H1 (cell line): Measurements from ENCODE around the gene TMEM260. TPM values are rescaled to one million over a fixed set of nuclear protein-coding genes. Genes with fewer than 3 reads are reported as not detected.

ENCODE experiments used
- CTCF ChIA-PET: fragments of 300-600 bp; sonication (Branson Sonifier 250); formaldehyde crosslinking; loops from one replicate; lab custom pipeline; 2021; ENCODE audit not compliant: partially characterized antibody; lab: Charles Lee
- POLR2A ChIA-PET: fragments of 300-600 bp; sonication (Branson Sonifier 250); formaldehyde crosslinking; loops from one replicate; lab custom pipeline; 2021; ENCODE audit warnings: inconsistent platforms; ENCODE audit not compliant: partially characterized antibody; lab: Charles Lee
- DNase-seq, 2 experiments: peaks; one replicate each; pipeline versions ENCODE4 v3.0.0 to v3.0.0-alpha.2; 2010 to 2022; ENCODE audit warnings: low spot score in 2 of 2, low read depth in 1 of 2, mixed read lengths in 1 of 2
- FAIRE-seq: peaks from 2 replicates; lab custom pipeline; 2011; peaks lifted over from hg19 to GRCh38; lab: Jason Lieb, UNC
- H2AFZ ChIP-seq: 2 replicates; pipeline ENCODE4 v1.8.1; 2012; ENCODE audit warnings: low read length, inconsistent platforms
- H2AK5ac ChIP-seq: 2 replicates; pipeline ENCODE4 v1.6.1; 2013; ENCODE audit warnings: low read depth, low read length
- H2BK120ac ChIP-seq: replicated peaks from 2 replicates; pipeline ENCODE3; 2013; ENCODE audit warnings: low read depth, low read length, inconsistent platforms
- H2BK12ac ChIP-seq: 2 replicates; pipeline ENCODE4 v1.6.1; 2013; ENCODE audit warnings: low read depth, low read length
- H2BK15ac ChIP-seq: 2 replicates; pipeline ENCODE4 v1.6.1; 2013; ENCODE audit warnings: low read length
- H2BK20ac ChIP-seq: 2 replicates; pipeline ENCODE4 v1.6.1; 2013; ENCODE audit warnings: low read length
- H2BK5ac ChIP-seq: 2 replicates; pipeline ENCODE4 v1.6.1; 2013; ENCODE audit warnings: low read depth, low read length
- H3K14ac ChIP-seq: 2 replicates; pipeline ENCODE4 v1.6.1; 2013; ENCODE audit warnings: inconsistent platforms; ENCODE audit not compliant: insufficient read length
- H3K18ac ChIP-seq: 2 replicates; pipeline ENCODE4 v1.6.1; 2013; ENCODE audit warnings: low read length; ENCODE audit errors: extremely low read depth
- H3K23ac ChIP-seq: 2 replicates; pipeline ENCODE4 v1.6.1; 2013; ENCODE audit warnings: inconsistent platforms; ENCODE audit not compliant: insufficient read length
- H3K23me2 ChIP-seq: 2 replicates; pipeline ENCODE4 v1.6.1; 2013; ENCODE audit warnings: low read depth, low read length
- H3K27ac ChIP-seq: 2 replicates; pipeline ENCODE4 v1.6.1; 2011; ENCODE audit warnings: low read depth, low read length, inconsistent platforms
- H3K27me3 ChIP-seq, 4 experiments: replicated peaks in 1 of 4; 1 replicate in 1 of 4; 2 replicates in 3 of 4; pipeline versions ENCODE4 v1.6.1 to v1.8.1; 2011 to 2013; ENCODE audit warnings: low read length in 3 of 4, mild to moderate bottlenecking in 3 of 4, inconsistent platforms in 2 of 4, mixed read lengths in 2 of 4, moderate library complexity in 1 of 4; ENCODE audit not compliant: control insufficient read depth in 3 of 4, insufficient read depth in 3 of 4; ENCODE audit errors: extremely low read depth in 1 of 4
- H3K36me3 ChIP-seq, 4 experiments: 2 replicates each; pipeline versions ENCODE4 v1.6.1 to v1.8.1; 2011 to 2013; ENCODE audit warnings: mild to moderate bottlenecking in 4 of 4, low read length in 3 of 4, moderate library complexity in 2 of 4, control low read depth in 1 of 4, inconsistent platforms in 1 of 4; ENCODE audit not compliant: insufficient read depth in 4 of 4, control insufficient read depth in 2 of 4
- H3K4ac ChIP-seq: replicated peaks from 2 replicates; pipeline ENCODE3; 2013; ENCODE audit warnings: low read length, low read depth, mixed read lengths, inconsistent platforms; ENCODE audit not compliant: insufficient read length
- H3K4me1 ChIP-seq, 4 experiments: replicated peaks in 1 of 4; 1 replicate in 1 of 4; 2 replicates in 3 of 4; pipeline versions ENCODE4 v1.6.1 to v1.8.1; 2011 to 2013; ENCODE audit warnings: low read length in 3 of 4, inconsistent platforms in 2 of 4, mixed read lengths in 1 of 4; ENCODE audit not compliant: insufficient read depth in 4 of 4, control insufficient read depth in 3 of 4
- H3K4me2 ChIP-seq, 2 experiments: 2 replicates each; pipeline versions ENCODE4 v1.6.1 to v1.8.1; 2011 to 2013; ENCODE audit warnings: low read depth in 2 of 2, low read length in 2 of 2, control low read depth in 1 of 2, inconsistent platforms in 1 of 2, mild to moderate bottlenecking in 1 of 2; ENCODE audit not compliant: insufficient read depth in 1 of 2
- H3K4me3 ChIP-seq, 4 experiments: fragments of 200-600, 300-600 bp in 1 of 4; sonication (generic), shearing (Covaris generic), sonication (Bioruptor Twin) in 1 of 4; 2 replicates each; pipeline versions ENCODE4 v1.5.1 to v1.8.1; 2011 to 2016; ENCODE audit warnings: low read length in 4 of 4, low read depth in 3 of 4, control low read depth in 2 of 4, inconsistent platforms in 2 of 4, mild to moderate bottlenecking in 2 of 4, mixed read lengths in 1 of 4, moderate library complexity in 1 of 4; ENCODE audit not compliant: insufficient read depth in 2 of 4; ENCODE audit errors: extremely low read depth in 1 of 4
- H3K56ac ChIP-seq: replicated peaks from 2 replicates; pipeline ENCODE3; 2013; ENCODE audit warnings: low read depth, mild to moderate bottlenecking, mixed read lengths, low read length, inconsistent platforms; ENCODE audit not compliant: insufficient read length
- H3K79me1 ChIP-seq: 2 replicates; pipeline ENCODE4 v1.6.1; 2013; ENCODE audit warnings: low read depth, low read length, control low read depth
- H3K79me2 ChIP-seq, 2 experiments: 2 replicates each; pipeline versions ENCODE4 v1.6.1 to v1.8.1; 2012 to 2013; ENCODE audit warnings: low read length in 2 of 2, mild to moderate bottlenecking in 2 of 2, inconsistent platforms in 1 of 2; ENCODE audit not compliant: insufficient read depth in 2 of 2, control insufficient read depth in 1 of 2
- H3K9ac ChIP-seq, 4 experiments: replicated peaks in 1 of 4; 1 replicate in 1 of 4; 2 replicates in 3 of 4; pipeline versions ENCODE4 v1.6.1 to v1.8.1; 2011 to 2013; ENCODE audit warnings: low read depth in 3 of 4, low read length in 3 of 4, control low read depth in 2 of 4, mild to moderate bottlenecking in 2 of 4, moderate library complexity in 2 of 4, inconsistent platforms in 1 of 4; ENCODE audit errors: extremely low read depth in 1 of 4
- H3K9me3 ChIP-seq, 2 experiments: 2 replicates each; pipeline versions ENCODE4 v1.6.1 to v1.8.1; 2012 to 2013; ENCODE audit warnings: mild to moderate bottlenecking in 2 of 2, moderate library complexity in 2 of 2, control low read depth in 1 of 2, inconsistent platforms in 1 of 2, low read depth in 1 of 2, low read length in 1 of 2, mixed read lengths in 1 of 2; ENCODE audit not compliant: insufficient read depth in 2 of 2
- H4K20me1 ChIP-seq, 2 experiments: replicated peaks in 1 of 2; 2 replicates each; pipeline versions ENCODE3 to v1.8.1; 2011 to 2013; ENCODE audit warnings: inconsistent platforms in 2 of 2, low read length in 2 of 2, mild to moderate bottlenecking in 1 of 2; ENCODE audit not compliant: insufficient read depth in 2 of 2, control insufficient read depth in 1 of 2
- H4K5ac ChIP-seq: 2 replicates; pipeline ENCODE4 v1.6.1; 2013; ENCODE audit warnings: low read length, low read depth, mixed read lengths, inconsistent platforms; ENCODE audit not compliant: insufficient read length
- H4K8ac ChIP-seq: 2 replicates; pipeline ENCODE4 v1.8.0; 2013; ENCODE audit warnings: mild to moderate bottlenecking, moderate library complexity, low read length, inconsistent platforms; ENCODE audit not compliant: insufficient read depth; ENCODE audit errors: extremely low read depth
- H4K91ac ChIP-seq: replicated peaks from 2 replicates; pipeline ENCODE3; 2013; ENCODE audit warnings: low read length, mixed read lengths, inconsistent platforms; ENCODE audit not compliant: insufficient read length
- FOSL1 ChIP-seq: IDR thresholded peaks from 2 replicates; pipeline ENCODE4 v1.6.1; 2011; ENCODE audit warnings: mild to moderate bottlenecking, low read depth, low read length, moderate library complexity; ENCODE audit not compliant: insufficient read depth
- GABPA ChIP-seq: IDR thresholded peaks from 2 replicates; pipeline ENCODE4 v1.6.1; 2011; ENCODE audit warnings: mild to moderate bottlenecking, low read length, moderate library complexity, borderline replicate concordance; ENCODE audit not compliant: insufficient read depth
- GTF2F1 ChIP-seq: IDR thresholded peaks from 2 replicates; pipeline ENCODE4 v1.6.1; 2012; ENCODE audit warnings: low read depth, low read length, improper control_type of control experiment, borderline replicate concordance
- MAFK ChIP-seq: IDR thresholded peaks from 2 replicates; pipeline ENCODE4 v1.6.1; 2012; ENCODE audit warnings: low read depth, mild to moderate bottlenecking, improper control_type of control experiment, low read length
- POLR2AphosphoS5 ChIP-seq: IDR thresholded peaks from 2 replicates; pipeline ENCODE4 v1.6.1; 2011; ENCODE audit warnings: low read depth, low read length
- RBBP5 ChIP-seq: IDR thresholded peaks from 2 replicates; pipeline ENCODE4 v1.7.1; 2012; ENCODE audit warnings: low read depth, mild to moderate bottlenecking, inconsistent platforms, low read length, moderate library complexity, borderline replicate concordance
- RXRA ChIP-seq: IDR thresholded peaks from 2 replicates; pipeline ENCODE4 v1.6.1; 2011; ENCODE audit warnings: low read depth, mild to moderate bottlenecking, low read length, moderate library complexity; ENCODE audit not compliant: insufficient read depth
- SIX5 ChIP-seq: IDR thresholded peaks from 2 replicates; pipeline ENCODE4 v1.6.1; 2011; ENCODE audit warnings: mild to moderate bottlenecking, low read depth, low read length
- SUZ12 ChIP-seq: fragments of 200-600 bp; sonication (generic); IDR thresholded peaks from 2 replicates; pipeline ENCODE4 v1.6.1; 2012; ENCODE audit warnings: mild to moderate bottlenecking, inconsistent platforms, low read length, moderate library complexity, mixed read lengths
- TEAD4 ChIP-seq: IDR thresholded peaks from 2 replicates; pipeline ENCODE4 v1.6.1; 2012; ENCODE audit warnings: low read depth, low read length, inconsistent platforms, mixed read lengths
- WGBS, 2 experiments: shearing (Covaris generic) in 1 of 2; methylation state at CpG; one replicate each; pipeline versions ENCODE4 v1.1.6 to v1.1.7; 2013 to 2015; ENCODE audit warnings: low lambda C conversion rate in 2 of 2, mixed read lengths in 2 of 2, inconsistent platforms in 1 of 2, low coverage in 1 of 2, missing lambda C conversion rate in 1 of 2; ENCODE audit not compliant: insufficient replicate concordance in 2 of 2, insufficient coverage in 1 of 2, insufficient read length in 1 of 2; ENCODE audit errors: extremely low coverage in 1 of 2, missing lambda C conversion rate in 1 of 2; 5-methylcytosine and 5-hydroxymethylcytosine counted together
- polyA plus RNA-seq, 7 experiments: library from polyadenylated mRNA; depleted of rRNA in 3 of 7; stranded (reverse) in 5 of 7; unstranded in 2 of 7; fragments of >200 nt in 5 of 7; fragments of 200-250 nt in 2 of 7; gene quantifications; 1 replicate in 5 of 7; 2 replicates in 1 of 7; 4 replicates in 1 of 7; pipeline versions ENCODE4 v1.2.1 to v1.2.3, GENCODE V29; 2011 to 2013; ENCODE audit warnings: missing spikeins in 2 of 7, mixed read lengths in 2 of 7
- total RNA-seq: library from RNA; stranded (reverse); fragmentation: NEBNext Ultra II Directional; extraction: Animal tissue kit (Norgen Biotek cat#: 25700); gene quantifications from 2 replicates; pipeline ENCODE4 v1.2.1, GENCODE V29; 2021

Gene TMEM260
- total and polyA plus RNA-seq, 2 of the 8 experiments (the other 6 are each of a cell fraction or from before 2014, with no cell fraction given) = 14.4 to 15.2 TPM

- Histone ChIP-seq H3K4me3 (peak overlapping the region in 1 of 4 experiments; percentile 37; a peak in 1 of 8 replicates), H3K27ac (peak overlapping the region; percentile 53; the same call in 1 of the 2 replicates), H3K18ac (no peak overlapping the region), H4K91ac (peak overlapping the region; percentile 22), H3K23me2 (no peaks in the 10 kb centered on the region), H2AK5ac (no peak overlapping the region), H4K8ac (no peak overlapping the region), H3K36me3 (peaks cover 0 to 2% (median 1%) of the 10 kb centered on the region in 4 experiments; a peak in 1 of 8 replicates), H2BK120ac (no peak overlapping the region), H3K27me3 (no peaks in the 10 kb centered on the region; a peak in 1 of 7 replicates), H3K14ac (no peak overlapping the region), H4K20me1 (no peaks in the 10 kb centered on the region), H2BK12ac (no peak overlapping the region), H3K9me3 (peaks cover 6 to 11% of the 10 kb centered on the region in 2 experiments), H3K4ac (no peak overlapping the region), H3K4me2 (no peak overlapping the region), H4K5ac (no peak overlapping the region), H3K79me1 (no peaks in the 10 kb centered on the region), H2AFZ (no peak overlapping the region), H3K9ac (no peak overlapping the region), H3K23ac (no peak overlapping the region), H3K4me1 (no peaks in the 10 kb centered on the region; a peak in 1 of 7 replicates), H2BK15ac (no peak overlapping the region), H3K56ac (no peak overlapping the region), H2BK20ac (no peak overlapping the region), H3K79me2 (no peaks in the 10 kb centered on the region), H2BK5ac (peak overlapping the region; percentile 54; the same call in 1 of the 2 replicates)
- TF ChIP-seq SIX5 (no peak), TEAD4 (no peak), GTF2F1 (no peak), RXRA (no peak), POLR2AphosphoS5 (no peak), RBBP5 (no peak), FOSL1 (no peak), SUZ12 (no peak), GABPA (no peak), MAFK (no peak)
- WGBS, 2 experiments = 58% methylated on average over 3 of the region's 3 CpGs; no CpG with 5 or more reads in 1 of the 2 experiments
- CTCF ChIA-PET = interaction anchor here (0.6 to 1.3 kb wide), 6 partner anchors 24 to 645 kb away, joined by 3 to 4 read pairs (median 4); no protein-coding TSS in a partner anchor
- FAIRE-seq = no peak
- POLR2A ChIA-PET = interaction anchor here (1.1 kb wide), 1 partner anchor 131 kb away, joined by 3 read pairs; no protein-coding TSS in a partner anchor
- no peak for DNase-seq
Measured at GRCh38 chr14:56666716-56667115, 87.1 kb downstream of the TMEM260 start.
